ENCODE data around the gene CYP4B1.

GRCh38 chr1:46755121-46755520 is 43.7 kb upstream of the CYP4B1 start:
- TF ChIP-seq, protein P1, sequence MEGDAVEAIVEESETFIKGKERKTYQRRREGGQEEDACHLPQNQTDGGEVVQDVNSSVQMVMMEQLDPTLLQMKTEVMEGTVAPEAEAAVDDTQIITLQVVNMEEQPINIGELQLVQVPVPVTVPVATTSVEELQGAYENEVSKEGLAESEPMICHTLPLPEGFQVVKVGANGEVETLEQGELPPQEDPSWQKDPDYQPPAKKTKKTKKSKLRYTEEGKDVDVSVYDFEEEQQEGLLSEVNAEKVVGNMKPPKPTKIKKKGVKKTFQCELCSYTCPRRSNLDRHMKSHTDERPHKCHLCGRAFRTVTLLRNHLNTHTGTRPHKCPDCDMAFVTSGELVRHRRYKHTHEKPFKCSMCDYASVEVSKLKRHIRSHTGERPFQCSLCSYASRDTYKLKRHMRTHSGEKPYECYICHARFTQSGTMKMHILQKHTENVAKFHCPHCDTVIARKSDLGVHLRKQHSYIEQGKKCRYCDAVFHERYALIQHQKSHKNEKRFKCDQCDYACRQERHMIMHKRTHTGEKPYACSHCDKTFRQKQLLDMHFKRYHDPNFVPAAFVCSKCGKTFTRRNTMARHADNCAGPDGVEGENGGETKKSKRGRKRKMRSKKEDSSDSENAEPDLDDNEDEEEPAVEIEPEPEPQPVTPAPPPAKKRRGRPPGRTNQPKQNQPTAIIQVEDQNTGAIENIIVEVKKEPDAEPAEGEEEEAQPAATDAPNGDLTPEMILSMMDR (IDR thresholded peaks at IDR 0.05) = no peak
- no peak for TF ChIP-seq EZH2 (IDR thresholded peaks at IDR 0.05; ENCODE audit: borderline replicate concordance, insufficient read depth, low read depth, low read length, poor library complexity, severe bottlenecking)
